ENCODE data around the gene CDH4.

- TF ChIP-seq CTCF (IDR thresholded peaks at IDR 0.05; ENCODE audit: insufficient read depth, low read depth, low read length) (no peak), EZH2 (IDR thresholded peaks at IDR 0.05; ENCODE audit: insufficient read depth, low read length) (no peak)
Measured at GRCh38 chr20:61752576-61752975, 500.5 kb downstream of the CDH4 start.

Data from astrocyte (in vitro differentiated cells and primary cell).